Thyroid gland (tissue), 4 donors: Measurements from ENCODE around the gene TERF2IP. TPM values are rescaled to one million over a fixed set of nuclear protein-coding genes. Genes with fewer than 3 reads are reported as not detected.

Experiments
- DNase-seq, 2 donors: peaks; one replicate each; pipeline ENCODE4 v3.0.0-alpha.2; 2019
- H3K27ac ChIP-seq, 3 donors: fragments of 200-600 bp; sonication (generic); 1 replicate in 2 of 3; 2 replicates in 1 of 3; pipeline ENCODE4 v1.5.1; 2016 to 2019; ENCODE audit warnings: mild to moderate bottlenecking in 1 of 3, moderate library complexity in 1 of 3
- H3K27me3 ChIP-seq: fragments of 200-600 bp; sonication (generic); one replicate; pipeline ENCODE4 v1.5.1; 2019
- H3K36me3 ChIP-seq, 2 donors: fragments of 200-600 bp; sonication (generic); one replicate each; pipeline ENCODE4 v1.5.1; 2016 to 2019
- H3K4me1 ChIP-seq, 2 donors: fragments of 200-600 bp; sonication (generic); one replicate each; pipeline ENCODE4 v1.5.1; 2017 to 2019
- H3K4me3 ChIP-seq, 3 donors: fragments of 200-600 bp; sonication (generic); replicated peaks in 1 of 3; 1 replicate in 2 of 3; 2 replicates in 1 of 3; pipeline ENCODE4 v1.5.1; 2016; ENCODE audit warnings: mild to moderate bottlenecking in 1 of 3
- H3K9me3 ChIP-seq: fragments of 200-600 bp; sonication (generic); one replicate; pipeline ENCODE4 v1.5.1; 2017
- CTCF ChIP-seq, 6 experiments: fragments of 200-600 bp in 3 of 6; fragments of 450-650 bp in 3 of 6; sonication (generic) in 3 of 6; IDR thresholded peaks; one replicate each; pipeline ENCODE4 v1.5.1; 2016 to 2019; ENCODE audit warnings: antibody characterized with exemption in 6 of 6, mild to moderate bottlenecking in 2 of 6, inconsistent platforms in 1 of 6, moderate library complexity in 1 of 6
- POLR2A ChIP-seq, 2 donors: fragments of 450-650 bp; IDR thresholded peaks; one replicate each; pipeline ENCODE4 v1.6.1; 2017; ENCODE audit warnings: antibody characterized with exemption in 2 of 2, mild to moderate bottlenecking in 2 of 2, moderate library complexity in 1 of 2
- WGBS, 2 donors: methylation state at CpG; one replicate each; pipeline ENCODE4 v1.1.5; 2017; 5-methylcytosine and 5-hydroxymethylcytosine counted together
- intact Hi-C: fragments of 100-400 bp; cut with DNase I; formaldehyde crosslinking; loops from one replicate; pipeline ENCODE4 v1.15.1; 2023
- total RNA-seq, 4 donors: library from RNA; depleted of rRNA; stranded (reverse); fragments of >200 nt; gene quantifications; one replicate each; pipeline ENCODE4 v1.2.3, GENCODE V29; 2016

TERF2IP gene
- total RNA-seq, 4 donors from 2014 or later: 96.4 to 115 (median 106) TPM

- WGBS, 2 donors: 92 to 98% methylated on average over 4 of the region's 4 CpGs
- intact Hi-C loops: no loop called here
- H3K9me3 ChIP-seq: no peaks in the 10 kb centered on the region
- no peak overlapping the region for H3K27ac ChIP-seq
- DNase-seq: no peak
- H3K36me3 ChIP-seq: peaks cover 10 to 43% of the 10 kb centered on the region in 2 donors
- no peak for TF ChIP-seq POLR2A (IDR thresholded peaks at IDR 0.05)
- no peak for TF ChIP-seq CTCF (IDR thresholded peaks at IDR 0.05)
- no peaks in the 10 kb centered on the region for H3K27me3 ChIP-seq
- no peaks in the 10 kb centered on the region for H3K4me1 ChIP-seq
- no peak overlapping the region for H3K4me3 ChIP-seq
Observed at GRCh38 chr16:75614066-75614897, 33.3 kb upstream of the TERF2IP start.

DNA sequence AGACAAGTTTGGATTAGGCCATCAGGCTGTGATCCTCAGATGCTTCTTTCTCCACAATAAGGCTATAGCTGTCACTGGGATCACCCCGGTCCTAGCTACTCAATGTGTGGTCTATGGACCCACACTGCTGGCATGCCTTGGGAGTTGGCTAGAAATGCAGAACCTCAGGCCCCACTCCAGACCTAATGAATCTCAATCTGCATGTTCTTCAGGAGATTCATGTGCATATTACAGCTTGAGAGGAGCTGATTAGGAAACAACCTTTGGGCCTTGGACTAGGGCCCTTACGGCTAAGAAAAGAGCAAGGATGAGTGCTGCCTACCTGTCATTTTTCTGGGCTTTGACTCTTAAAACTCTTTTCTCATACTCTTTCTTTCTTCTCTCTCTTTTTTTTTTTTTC is 32.0 kb upstream of the TERF2IP start:
- no peak overlapping the region for H3K27ac ChIP-seq
- intact Hi-C loops: no loop called here
- no peaks in the 10 kb centered on the region for H3K27me3 ChIP-seq
- peaks cover 10 to 43% of the 10 kb centered on the region in 2 donors for H3K36me3 ChIP-seq
- no peak overlapping the region for H3K4me3 ChIP-seq
- H3K9me3 ChIP-seq: no peaks in the 10 kb centered on the region
- no peak for DNase-seq
- TF ChIP-seq CTCF (IDR thresholded peaks at IDR 0.05): no peak
- no peak for TF ChIP-seq POLR2A (IDR thresholded peaks at IDR 0.05)
- WGBS, 2 donors: 98% methylated on average over 2 of the region's 2 CpGs
- H3K4me1 ChIP-seq: no peaks in the 10 kb centered on the region

GRCh38 chr16:75616521-75617010 is 31.0 kb upstream of the TERF2IP start:
- Histone ChIP-seq H3K9me3 (no peaks in the 10 kb centered on the region), H3K27me3 (no peaks in the 10 kb centered on the region), H3K4me1 (peaks cover under 1 to 1% of the 10 kb centered on the region in 2 donors), H3K4me3 (no peak overlapping the region), H3K36me3 (peaks cover 10 to 40% of the 10 kb centered on the region in 2 donors), H3K27ac (no peak overlapping the region)
- DNase-seq: no peak
- TF ChIP-seq POLR2A (IDR thresholded peaks at IDR 0.05) (no peak), CTCF (IDR thresholded peaks at IDR 0.05) (no peak)
- intact Hi-C loops: no loop called here
- 88 to 95% methylated on average over 4 of the region's 4 CpGs for WGBS, 2 donors

GRCh38 chr16:75617121-75617520 is 30.5 kb upstream of the TERF2IP start:
- WGBS, 2 donors: 85 to 92% methylated on average over 3 of the region's 3 CpGs
- Histone ChIP-seq H3K27ac (no peak overlapping the region), H3K4me3 (no peak overlapping the region), H3K4me1 (peaks cover 6 to 7% of the 10 kb centered on the region in 2 donors), H3K27me3 (no peaks in the 10 kb centered on the region), H3K9me3 (no peaks in the 10 kb centered on the region), H3K36me3 (peaks cover 6 to 36% of the 10 kb centered on the region in 2 donors)
- intact Hi-C loops: no loop called here
- no peak for DNase-seq
- TF ChIP-seq POLR2A (IDR thresholded peaks at IDR 0.05) (no peak), CTCF (IDR thresholded peaks at IDR 0.05) (no peak)

DNA sequence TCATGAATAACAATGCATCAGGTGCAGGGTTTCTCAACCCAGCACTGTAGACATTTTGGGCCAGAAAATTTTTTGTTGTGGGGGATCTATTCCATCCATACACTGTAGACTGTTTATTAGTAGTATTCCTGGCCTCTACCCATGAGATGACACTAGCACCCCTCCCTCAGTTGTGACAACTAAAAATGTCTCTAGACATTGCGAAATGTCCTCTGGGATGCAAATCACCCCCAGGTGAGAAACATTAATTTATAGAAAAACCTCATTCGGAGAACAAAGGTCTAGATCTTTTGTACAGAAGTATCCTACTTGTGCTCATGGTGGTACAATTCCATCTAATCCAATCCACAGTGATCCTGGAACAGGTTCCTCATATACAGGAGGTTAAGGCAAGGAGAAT is 28.8 kb upstream of the TERF2IP start:
- DNase-seq: no peak
- no peaks in the 10 kb centered on the region for H3K27me3 ChIP-seq
- no peaks in the 10 kb centered on the region for H3K9me3 ChIP-seq
- intact Hi-C loops: no loop called here
- no peak overlapping the region for H3K27ac ChIP-seq
- 95 to 98% methylated on average over 2 of the region's 2 CpGs for WGBS, 2 donors
- H3K36me3 ChIP-seq: peaks cover 0 to 29% of the 10 kb centered on the region in 2 donors
- TF ChIP-seq POLR2A (IDR thresholded peaks at IDR 0.05): no peak
- TF ChIP-seq CTCF (IDR thresholded peaks at IDR 0.05): no peak
- peaks cover 10 to 11% of the 10 kb centered on the region in 2 donors for H3K4me1 ChIP-seq
- no peak overlapping the region for H3K4me3 ChIP-seq
